ENCODE measurements around the gene BBLN. TPM values are rescaled to one million over a fixed set of nuclear protein-coding genes. Genes with fewer than 3 reads are reported as not detected.
A peak's percentile ranks its signal among the peaks of the same experiment; 100 is the strongest.

The BBLN gene
- total RNA-seq, 1 donor from 2014 or later: 56.1 TPM

DNA sequence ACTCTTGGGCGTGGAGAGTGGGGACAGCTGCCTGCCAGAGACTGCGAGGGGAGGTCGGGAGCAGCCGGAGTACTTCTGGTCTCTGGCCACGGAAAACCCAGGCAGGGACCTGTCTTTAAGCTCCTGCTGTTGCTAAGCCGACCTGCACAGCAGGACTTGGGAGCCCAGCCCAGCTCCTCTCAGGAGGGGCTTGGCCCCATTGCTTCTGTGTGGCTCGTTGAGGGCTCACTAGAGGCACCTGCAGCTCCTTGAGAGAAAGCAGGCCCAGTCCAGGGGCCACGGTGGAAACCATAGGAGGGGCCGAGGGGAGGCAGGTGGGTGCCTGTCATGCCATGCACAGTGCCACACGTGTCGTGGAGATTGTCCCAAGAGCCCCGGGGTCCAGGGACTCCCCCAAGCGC, 14.1 kb upstream of the BBLN start:
- ATAC-seq: no peak

DNA sequence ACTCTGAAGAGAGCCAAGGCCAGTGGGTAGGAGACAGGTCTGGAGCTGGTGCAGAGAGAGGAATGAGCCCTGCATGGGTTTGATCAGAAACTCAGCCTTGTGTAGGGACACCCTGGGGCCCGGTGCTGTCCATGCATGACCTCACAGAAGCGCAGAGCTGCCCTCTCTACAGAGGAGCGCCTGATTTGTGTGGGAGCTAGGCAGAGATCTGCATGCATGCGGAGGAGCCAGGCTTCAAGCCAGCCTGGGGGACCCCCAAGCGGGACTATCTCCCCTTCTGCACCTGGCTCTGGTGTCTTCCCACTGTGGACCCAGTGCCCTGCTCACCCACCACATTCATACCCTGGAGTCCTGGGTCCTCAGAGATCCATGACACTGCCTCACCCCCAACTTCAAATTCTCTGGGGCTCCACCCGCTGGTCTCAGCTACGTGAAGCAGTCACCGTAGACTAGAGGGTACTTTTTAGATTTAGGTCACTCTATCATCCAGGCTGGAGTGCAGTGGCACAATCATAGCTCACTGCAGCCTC, 13.4 kb upstream of the BBLN start:
- no peak for ATAC-seq

DNA sequence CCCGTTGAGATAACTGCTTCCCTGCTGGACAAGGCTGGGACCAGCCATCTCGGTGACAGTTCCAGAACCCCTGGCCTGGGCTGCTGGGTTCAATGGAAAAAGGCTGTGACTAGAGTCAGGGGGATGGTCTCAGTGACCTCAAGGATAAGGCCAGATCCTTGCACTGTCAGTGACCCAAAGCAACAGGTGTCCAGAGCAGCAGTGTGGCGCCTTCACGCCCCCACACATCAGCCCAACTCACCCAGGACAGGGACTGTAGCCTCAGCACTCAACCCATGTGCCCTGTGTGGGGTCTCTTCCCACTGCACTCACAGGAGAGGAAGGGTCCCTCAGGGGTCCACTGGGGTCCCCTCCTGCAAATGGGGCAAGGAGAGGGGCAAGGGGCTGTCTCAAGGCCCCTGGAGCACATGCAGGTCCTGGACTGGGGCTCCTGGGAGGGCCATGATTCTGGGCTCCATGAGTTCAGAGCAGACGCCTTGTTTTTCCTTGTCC, 11.5 kb upstream of the BBLN start:
- no peak for ATAC-seq

DNA sequence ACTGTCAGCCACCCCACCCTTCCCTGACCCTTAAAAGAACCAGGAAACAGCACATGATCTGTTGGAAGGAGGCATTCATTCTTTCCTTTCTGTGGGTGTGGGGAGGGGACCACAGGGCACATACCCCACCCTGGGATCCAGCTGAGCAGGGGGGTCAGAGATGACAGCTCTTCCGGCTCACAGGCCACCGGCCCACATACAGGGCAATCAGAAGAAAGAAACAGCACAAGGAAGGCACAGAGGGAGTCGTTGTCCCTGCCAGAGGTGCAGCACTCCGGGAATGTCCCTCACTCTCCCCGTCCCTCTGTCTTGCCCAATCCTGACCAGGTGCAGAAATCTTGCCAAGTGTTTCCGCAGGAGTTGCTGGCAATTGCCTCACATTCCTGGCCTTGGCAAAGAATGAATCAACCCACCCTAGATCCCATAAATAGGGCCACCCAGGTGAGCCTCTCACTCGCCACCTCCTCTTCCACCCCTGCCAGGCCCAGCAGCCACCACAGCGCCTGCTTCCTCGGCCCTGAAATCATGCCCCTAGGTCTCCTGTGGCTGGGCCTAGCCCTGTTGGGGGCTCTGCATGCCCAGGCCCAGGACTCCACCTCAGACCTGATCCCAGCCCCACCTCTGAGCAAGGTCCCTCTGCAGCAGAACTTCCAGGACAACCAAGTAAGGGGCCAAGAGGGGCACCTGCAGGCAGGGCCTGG, 10.9 kb upstream of the BBLN start, which contains the start of gene LCN2:
LCN2 (plus strand) TSS at position 453 of the 701 bp plus-strand sequence; CDS start at position 526, 73 bp downstream.
- ATAC-seq: peak; percentile 47

- ATAC-seq: no peak
Measured at GRCh38 chr9:128149951-128150593, 10.0 kb upstream of the BBLN start.

DNA sequence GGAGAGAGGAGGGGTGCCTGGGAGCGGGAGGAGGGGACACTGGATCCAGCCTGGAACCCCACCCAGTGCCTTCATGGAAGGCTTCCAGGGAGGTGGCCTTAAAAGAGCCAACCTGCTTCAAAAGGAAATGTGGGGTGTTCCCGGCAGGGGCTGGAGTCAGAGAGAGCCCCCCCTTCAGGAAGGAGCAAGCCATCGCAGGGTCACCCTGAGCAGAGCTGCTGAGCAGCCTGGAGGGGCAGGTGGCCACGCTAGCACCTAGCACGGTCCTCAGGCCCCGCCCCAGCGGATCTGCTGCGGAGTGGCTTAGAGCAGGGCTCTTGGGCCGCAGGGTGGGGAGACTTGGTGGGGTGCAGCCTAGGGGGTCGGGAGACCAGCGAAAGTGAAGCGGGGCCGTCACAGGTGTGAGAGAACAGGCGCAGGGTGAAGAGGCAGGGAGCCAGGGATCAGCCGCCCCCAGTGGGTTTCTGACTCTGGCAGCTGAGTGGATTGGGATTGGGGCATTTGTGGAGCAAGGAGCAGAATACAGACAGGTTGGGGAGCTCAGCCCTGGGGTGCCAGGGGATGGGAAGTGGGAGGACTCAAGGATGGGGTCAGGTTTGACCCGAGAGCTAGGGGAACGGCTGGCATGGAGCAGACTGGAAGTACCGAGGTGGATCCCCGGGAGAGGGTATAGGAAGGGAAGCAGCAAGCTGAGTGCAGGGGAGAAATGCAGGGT, 9.3 kb upstream of the BBLN start:
- ATAC-seq: peak; percentile 4

- no peak for ATAC-seq
Measured at GRCh38 chr9:128151309-128152132, 8.5 kb upstream of the BBLN start.

DNA sequence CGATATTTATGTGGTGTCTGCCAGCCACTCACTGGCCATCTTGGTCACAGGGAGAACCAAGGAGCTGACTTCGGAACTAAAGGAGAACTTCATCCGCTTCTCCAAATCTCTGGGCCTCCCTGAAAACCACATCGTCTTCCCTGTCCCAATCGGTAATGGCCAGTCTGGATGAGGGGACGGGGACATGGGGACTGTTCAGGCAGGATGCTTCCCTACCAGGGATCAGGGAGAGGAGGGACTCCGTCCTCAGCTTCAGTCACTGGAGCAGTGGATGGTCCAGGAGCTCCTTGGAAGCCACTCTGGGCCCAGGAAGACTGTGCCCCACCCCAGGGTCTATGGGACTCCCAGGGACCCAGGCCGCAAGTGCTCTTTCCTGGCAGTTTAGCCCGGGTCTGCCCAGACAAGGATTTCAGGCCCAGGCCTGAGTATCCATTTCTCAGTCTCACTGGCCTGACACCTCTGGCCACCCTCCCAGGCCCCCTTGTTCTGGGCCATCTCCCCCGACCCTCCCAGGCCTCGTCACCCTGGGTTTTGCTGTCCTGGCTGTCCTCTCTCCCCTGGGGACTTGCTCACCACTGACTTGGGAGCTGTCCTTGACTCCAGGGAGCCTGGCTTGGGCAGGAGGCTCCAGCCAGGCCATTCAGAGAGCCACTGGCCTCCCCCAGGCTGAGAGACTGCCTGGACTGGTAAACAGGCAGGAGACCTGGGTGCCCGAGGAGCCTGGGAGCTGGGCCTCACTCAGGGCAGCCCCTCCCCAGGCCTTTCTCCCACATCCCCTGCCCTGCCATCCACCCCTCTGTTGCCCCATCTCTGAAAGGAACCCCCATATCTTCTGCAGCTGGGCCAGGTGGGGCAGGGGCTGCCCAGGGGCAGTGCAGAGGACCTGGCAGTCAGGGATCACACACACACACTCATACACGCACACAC, 7.7 kb upstream of the BBLN start:
- ATAC-seq: no peak

DNA sequence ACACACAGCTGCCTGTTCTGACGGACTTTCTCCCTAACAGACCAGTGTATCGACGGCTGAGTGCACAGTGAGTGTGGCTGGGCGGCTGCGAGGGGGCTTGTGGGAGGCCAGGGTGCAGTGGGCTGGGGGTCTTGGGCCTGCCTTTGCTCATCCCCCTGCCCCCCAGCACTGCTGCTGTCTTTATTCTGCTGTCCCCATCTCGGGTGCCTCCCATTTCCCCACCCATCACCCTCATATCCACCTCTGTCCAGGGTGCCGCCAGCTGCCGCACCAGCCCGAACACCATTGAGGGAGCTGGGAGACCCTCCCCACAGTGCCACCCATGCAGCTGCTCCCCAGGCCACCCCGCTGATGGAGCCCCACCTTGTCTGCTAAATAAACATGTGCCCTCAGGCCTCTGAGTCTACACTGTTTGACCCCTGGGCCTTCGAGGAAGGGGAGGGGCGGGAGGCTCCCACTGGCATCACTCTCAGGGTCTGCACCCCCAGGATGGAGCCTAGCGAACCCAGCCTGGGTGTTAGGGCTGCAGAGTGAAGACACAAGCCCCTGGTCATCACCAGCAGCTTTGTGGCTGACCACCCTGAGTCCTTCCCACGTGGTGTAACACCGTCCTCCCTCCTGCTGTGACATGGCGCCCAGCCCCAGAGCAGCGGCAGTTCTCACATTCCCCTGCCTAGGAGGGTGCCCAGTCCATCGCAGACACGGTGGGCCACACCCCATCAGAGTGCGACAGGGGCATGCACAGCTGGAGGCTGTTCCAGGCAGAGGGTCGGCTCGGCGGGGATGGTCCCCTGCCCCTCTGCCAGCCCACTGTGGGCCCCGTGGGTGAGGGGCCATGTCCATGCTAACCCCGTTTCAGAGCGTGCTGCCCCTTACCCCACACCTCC, 6.8 kb upstream of the BBLN start:
- ATAC-seq: no peak

GRCh38 chr9:128153947-128154695, 5.9 kb upstream of the BBLN start:
- ATAC-seq: no peak

DNA sequence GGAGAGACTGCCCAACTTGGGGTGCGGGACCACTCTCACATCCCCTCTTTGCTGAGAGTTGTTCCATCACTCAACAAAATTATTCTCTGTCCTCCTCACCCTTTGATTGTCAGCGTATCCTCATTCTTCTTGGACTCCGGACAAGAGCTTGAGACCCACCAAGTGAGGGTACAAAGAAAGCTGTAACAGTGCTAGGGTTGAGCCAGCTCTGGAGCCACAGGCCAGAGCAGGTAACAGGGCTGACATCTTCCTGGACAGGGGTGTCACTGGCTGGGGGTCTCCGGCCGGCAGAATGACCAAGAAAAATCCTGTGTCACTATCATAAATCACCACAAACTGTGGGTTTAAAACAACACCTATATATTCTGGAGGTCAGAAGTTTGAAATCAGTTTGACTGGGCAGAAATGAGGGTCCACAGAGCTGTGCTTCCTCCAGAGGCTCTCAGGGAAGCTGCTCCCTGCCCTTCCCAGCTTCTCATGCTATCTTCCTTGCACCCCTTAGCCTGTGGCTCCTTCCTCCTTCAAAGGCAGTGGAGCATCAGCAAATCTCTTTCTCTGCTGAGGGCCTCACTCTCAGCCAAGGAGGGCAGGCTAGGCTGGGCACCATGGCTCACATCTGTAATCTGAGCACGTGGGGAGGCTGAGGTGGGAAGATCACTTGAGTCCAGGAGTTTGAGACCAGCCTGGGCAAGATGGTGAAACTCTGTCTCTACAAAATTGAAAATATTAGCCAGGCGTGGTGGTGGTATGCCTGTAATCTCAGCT, 4.1 kb upstream of the BBLN start:
- ATAC-seq: no peak

DNA sequence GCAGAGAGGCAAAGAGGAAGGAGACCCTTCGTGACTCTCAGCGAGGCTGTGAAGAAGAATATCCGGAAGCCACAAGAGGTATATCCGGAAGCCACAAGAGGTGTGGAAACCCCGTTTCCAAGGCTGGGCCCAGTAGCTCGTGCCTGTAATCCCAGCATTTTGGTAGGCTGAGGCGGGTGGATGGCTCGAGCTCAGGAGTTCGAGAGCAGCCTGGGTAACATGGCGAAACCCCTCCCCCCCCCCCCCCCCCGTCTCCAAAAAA, 612 bp upstream of the BBLN start:
- peak; percentile 2 for ATAC-seq

GRCh38 chr9:128160603-128160987, 530 bp downstream of the BBLN start:
- ATAC-seq: peak; percentile 1

DNA sequence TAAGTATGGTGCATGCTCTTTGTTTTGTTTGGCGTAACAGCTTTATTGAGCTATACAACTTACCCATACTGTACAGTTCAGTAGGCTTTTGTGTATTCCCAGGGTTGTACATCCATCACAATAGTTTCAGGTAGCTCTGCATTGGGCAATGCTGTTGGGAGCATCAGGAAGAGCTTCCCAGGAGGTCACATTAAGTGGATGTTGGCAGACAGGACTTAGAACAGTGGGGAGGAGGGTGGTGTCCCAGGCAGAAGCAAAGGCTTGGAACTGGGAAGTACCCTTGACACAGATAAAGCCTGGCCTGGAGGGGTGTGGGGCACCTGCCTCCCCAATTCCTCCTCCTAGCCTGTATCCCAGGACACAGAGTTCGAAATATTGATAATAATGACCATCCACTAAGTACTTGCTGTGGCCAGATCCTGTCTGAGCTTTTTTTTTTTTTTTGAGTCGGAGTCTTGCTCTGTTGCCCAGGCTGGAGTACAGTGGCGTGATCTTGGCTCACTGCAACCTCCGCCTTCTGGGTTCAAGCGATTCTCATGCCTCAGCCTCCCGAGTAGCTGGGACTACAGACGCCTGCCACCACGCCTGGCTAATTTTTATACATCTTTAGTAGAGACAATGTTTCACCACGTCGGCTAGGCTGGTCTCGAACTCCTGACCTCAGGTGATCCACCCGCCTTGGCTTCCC, 1.3 kb downstream of the BBLN start:
- no peak for ATAC-seq

DNA sequence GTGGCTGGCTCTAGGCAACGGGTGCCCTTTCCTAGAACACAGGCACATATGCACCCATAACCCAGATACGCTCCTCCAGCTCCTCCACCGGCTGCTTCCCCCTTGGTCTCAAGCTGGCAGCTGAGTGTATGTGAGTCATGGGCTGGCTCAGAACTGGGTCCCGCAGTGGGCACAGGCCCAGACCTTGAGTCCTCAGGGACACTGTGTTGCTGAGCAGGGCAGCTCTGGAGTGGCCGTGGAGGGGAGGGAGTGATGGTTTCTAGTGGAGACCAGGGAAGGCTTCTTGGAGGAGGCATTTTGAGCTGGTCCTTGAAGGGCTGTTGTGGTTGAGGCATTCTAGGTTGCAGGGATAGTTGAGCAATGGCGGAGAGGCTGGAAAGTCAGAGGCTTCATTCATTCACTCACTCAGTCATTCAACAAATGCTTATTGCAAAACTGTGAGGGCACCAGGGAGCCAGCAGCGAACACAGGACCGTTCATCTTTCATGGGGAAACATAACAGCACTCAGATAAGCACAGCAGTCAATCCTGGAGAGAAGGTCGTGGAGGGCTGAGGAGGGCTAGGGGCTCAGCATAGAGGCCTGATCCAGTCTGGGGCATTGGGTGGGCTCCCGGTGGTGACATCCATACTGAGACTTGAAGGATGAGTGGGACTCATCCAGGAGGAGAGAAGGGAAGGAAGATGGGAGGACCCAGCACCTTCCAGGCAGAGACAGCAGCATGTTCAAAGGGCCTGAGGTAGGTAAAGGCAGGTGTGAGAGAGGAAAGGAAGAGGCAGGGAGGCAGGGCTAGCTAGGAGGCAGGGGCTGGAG, 2.4 kb downstream of the BBLN start:
- no peak for ATAC-seq

GRCh38 chr9:128163027-128163515, 3.0 kb downstream of the BBLN start:
- no peak for ATAC-seq

Data from esophagus mucosa (tissue), 1 donor.